ENCODE measurements around the gene ZNG1A.
"Not testable (repeated sequence)": the region's sequence is repeated elsewhere in the genome, so short reads cannot be mapped to it uniquely, and the experiment has no call there.

ZNG1A gene

DNA sequence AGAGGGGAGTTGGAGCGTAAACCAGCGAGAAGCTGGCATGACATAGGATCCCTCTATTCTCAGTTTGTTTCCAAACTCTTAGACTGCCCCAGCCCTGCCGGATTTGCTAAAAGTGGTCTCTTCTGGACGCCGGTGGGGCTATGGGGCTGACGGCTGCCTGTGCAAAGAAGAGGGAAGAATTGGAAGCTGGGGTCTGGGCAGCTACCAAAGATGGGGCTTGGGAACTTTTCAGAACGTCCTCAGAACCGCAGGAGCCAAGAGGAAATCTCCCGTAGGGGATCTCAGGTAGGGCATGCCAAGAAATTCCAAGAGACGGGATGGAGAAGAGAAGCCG, 63.8 kb downstream of the ZNG1A start:
- H3K4me3 ChIP-seq (ENCODE audit: low read depth, low read length); DNase-seq (ENCODE audit: low read depth): not testable (repeated sequence)

DNA sequence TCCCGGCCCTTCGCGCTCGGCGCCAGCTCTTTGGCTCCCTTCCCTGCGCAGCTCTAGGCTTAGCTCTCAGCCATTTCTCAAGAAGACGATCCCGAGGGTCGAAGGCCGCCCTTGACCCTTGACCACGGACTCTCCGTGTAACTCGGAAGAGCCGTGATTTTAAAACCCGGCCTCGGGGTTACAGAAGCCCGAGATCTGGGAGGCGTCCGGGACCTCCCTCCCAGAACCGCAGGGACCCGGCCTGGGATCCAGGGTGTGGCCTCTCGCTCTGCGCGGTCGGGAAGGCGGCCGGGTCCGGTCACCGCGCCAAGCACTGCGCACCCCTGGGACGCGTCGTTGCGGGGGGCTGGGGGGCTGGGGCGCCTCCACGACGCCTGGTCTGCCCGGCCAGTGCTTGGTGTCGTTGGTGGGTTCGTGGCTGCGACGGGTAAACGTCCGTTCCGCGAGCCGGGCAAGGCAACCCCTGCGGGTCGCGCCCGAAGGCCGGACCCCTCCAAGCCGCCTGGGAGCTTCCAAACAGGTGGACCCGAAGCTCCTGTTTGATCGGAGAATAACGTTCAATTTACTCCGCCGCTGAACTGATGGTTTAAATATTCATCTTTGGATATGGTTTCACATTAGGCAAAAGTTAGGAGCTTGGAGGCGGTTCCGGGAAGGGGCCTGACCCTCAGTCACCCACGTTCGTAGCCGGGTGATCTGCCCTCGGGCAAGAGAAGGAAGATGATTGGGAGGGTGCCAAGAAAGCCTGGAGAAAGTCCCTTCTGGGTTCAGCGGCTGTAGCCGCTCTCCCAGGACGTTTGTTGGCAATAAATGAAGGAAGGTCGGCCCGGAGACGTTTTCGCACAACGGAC, 64.4 kb downstream of the ZNG1A start:
- H3K4me3 ChIP-seq (ENCODE audit: low read depth, low read length); DNase-seq (ENCODE audit: low read depth): not testable (repeated sequence)

DNA sequence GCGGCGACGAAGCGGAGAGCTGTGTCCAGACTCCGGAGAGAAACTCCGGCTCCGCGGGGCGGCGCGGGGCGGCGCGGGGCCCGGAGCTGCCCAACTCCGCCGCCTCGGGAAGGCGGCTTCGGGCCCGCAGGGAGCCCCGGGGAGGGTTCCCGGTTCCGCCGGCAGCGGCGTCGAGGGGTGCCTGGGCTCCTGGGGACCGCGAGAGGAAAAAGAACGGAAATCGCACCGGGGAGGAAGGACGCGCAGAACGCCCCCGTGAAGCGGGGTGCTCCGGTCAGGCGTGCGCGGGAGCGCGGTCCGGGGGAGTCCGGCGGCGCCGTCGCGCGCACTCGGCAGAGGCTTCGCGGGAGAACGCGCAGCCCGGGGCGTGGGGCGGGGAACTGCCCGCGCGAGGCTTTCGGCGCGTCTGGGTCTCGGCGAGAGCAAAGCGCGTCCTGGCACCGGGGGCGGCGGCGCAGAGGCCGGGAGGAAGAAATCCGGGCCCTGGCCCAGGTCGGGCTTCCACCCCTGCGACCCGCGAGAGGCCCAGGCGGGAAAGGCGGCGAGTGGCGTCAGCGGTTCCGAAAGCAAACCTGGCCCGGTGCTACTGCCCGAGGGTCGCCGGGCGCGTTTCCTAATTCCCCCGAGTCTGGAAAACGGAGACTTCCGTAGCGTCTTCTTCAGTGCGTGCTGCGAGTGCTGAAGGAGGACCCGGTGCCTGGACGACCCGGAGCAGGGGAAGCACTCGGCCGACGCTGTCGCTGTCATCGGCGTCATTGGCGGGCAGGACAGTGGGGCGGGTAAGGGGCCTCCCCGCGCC, 65.2 kb downstream of the ZNG1A start:
- H3K4me3 ChIP-seq (ENCODE audit: low read depth, low read length); DNase-seq (ENCODE audit: low read depth): not testable (repeated sequence)

DNA sequence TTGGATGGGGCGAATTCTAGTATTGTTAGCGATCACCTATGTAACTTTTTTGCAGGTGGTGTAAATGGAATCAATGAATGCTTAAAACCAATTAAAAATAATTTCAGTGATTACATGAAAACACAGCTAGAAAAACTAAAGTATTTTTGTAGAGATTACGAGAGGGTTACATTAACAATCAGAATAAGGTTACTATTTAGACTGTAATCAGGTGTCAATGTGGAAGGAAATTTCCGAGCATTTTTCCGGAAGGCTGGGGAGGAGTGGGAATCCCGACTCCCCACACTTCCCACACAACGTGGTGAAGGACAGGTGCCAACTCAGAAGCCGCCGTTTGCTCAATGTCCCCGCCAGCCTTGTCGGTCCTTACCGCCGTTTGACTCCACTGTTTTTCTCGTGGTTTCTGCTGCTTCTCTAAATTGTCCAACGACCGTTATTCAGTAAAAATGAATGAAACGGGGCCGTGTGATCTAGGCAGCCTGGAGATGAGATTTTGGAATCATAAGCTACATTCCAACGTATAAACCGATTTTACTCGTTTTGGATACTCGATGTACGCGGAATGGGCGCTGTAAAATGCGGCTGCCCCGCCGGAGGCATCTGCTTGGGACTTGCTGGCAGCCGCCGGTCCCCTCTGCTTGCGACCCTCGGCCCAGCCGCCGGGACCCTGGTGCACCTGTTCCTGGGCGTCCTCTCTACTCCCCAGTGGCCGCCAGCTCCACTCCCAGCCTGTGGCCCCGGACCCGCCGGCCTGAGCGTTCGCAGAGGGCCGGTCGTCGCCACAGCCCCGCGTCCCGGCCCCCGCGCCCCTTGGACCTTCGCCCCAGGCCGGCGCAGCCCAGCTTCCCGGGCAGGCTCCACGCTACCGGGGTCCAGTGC, 66.0 kb downstream of the ZNG1A start:
- not testable (repeated sequence) for H3K4me3 ChIP-seq (ENCODE audit: low read depth, low read length); DNase-seq (ENCODE audit: low read depth)

DNA sequence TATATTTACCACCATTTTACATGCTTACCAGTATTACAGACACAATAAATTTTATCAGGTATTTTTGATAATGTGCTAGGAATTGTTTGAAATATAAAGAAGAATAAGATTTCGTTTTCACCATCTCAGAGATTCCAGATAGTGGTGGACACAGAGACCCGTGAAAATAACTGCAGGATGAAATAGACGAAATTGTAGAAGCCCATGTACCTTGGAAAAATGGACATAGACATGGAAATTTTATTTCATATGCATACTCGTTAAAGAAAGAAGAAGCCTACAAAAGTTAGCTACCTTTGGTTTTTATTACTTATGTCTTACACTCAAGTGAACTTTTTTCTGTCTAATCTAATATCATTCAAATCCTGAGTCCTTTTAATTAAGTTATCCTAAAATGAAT, 68.2 kb downstream of the ZNG1A start:
- H3K4me3 ChIP-seq (ENCODE audit: low read depth, low read length); DNase-seq (ENCODE audit: low read depth): not testable (repeated sequence)

GRCh38 chr9:109540-109939, 69.3 kb downstream of the ZNG1A start:
- not testable (repeated sequence) for H3K4me3 ChIP-seq (ENCODE audit: low read depth, low read length); DNase-seq (ENCODE audit: low read depth)

- H3K4me3 ChIP-seq (ENCODE audit: low read depth, low read length); DNase-seq (ENCODE audit: low read depth): not testable (repeated sequence)
Measured at GRCh38 chr9:108742-109495, 69.9 kb downstream of the ZNG1A start.

- H3K4me3 ChIP-seq (ENCODE audit: low read depth, low read length): not testable (repeated sequence)
Measured at GRCh38 chr9:105991-106390, 72.9 kb downstream of the ZNG1A start.

DNA sequence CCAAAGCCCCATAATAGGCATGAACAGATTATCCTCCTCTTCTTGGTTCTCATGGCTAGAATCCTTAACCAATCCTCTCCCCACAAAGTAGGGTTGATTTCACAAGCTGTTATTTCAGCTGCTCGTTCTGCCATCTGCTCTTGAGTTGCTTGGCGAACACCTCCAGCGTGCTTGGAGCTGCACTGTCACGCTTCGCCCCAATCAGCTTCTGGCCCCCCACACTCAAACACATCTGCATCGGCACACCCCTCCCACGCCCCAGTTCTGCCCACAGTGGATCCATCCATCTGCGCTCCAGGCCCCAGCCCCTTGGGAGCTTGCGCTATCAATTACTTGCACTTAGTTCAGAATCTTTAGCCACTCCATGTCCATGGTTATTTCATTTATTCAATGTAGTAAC, 78.4 kb downstream of the ZNG1A start:
- H3K4me3 ChIP-seq (ENCODE audit: low read depth, low read length); DNase-seq (ENCODE audit: low read depth): not testable (repeated sequence)

More at GRCh38 chr9:105991-106390, 72.9 kb downstream of the ZNG1A start:
- DNase-seq (ENCODE audit: low read depth): not testable (repeated sequence)

DNA sequence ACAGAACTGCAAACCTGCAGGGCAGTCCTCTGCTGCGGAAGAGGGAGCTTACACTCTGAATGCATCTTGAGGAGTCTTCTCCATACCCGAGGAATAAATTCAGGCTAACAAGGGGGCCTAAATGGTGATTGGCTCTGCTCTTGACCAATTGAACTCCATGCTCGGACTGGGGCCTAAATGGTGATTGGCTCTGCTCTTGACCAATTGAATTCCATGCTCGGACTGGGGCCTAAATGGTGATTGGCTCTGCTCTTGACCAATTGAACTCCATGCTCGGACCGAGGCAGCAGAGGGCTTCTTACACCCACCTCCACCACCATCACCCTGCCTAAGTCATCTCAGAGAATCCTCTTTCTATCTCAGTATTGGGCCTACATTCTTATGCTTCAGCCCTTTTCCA, 79.0 kb downstream of the ZNG1A start:
- not testable (repeated sequence) for DNase-seq (ENCODE audit: low read depth); H3K4me3 ChIP-seq (ENCODE audit: low read depth, low read length)

DNA sequence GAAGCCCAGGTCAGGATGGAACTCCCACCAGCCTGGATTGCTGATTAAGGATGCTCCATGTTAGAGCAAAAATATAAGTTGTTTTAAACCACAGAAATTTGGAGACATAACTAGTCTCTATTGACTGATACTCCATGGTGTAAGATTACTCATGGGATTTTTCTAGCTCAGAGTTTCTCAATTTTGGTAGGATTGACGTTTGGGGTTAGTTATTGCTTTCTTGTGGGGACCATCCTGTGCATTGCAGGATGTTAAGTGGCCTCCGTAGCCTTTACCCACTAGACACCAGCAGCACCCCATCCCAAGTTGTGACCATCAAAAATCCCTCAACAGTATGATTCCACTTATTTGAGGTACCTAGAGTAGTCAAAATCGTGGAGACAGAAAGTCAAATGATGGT, 80.1 kb downstream of the ZNG1A start:
- DNase-seq (ENCODE audit: low read depth); H3K4me3 ChIP-seq (ENCODE audit: low read depth, low read length): not testable (repeated sequence)

DNA sequence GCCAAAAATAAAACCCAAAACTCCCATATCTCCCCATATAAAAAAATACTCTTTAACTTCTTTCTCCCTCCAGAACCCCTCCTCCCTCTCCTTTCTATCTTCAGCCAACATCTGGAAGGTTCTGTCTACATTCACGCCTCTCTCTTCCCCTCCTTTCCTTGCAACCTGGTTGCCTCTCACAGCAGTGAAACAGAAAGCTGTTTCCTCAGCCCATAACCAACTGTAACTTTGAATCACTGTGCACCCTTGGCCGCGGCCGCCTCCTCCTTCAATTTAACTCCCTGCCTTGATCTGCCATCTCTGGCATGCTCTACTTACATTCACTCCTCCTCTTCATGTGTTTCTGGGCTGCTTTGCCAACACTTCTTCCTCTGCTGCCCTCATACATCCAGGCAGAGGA, 83.9 kb downstream of the ZNG1A start:
- not testable (repeated sequence) for H3K4me3 ChIP-seq (ENCODE audit: low read depth, low read length); DNase-seq (ENCODE audit: low read depth)

- H3K4me3 ChIP-seq (ENCODE audit: low read depth, low read length); DNase-seq (ENCODE audit: low read depth): not testable (repeated sequence)
Measured at GRCh38 chr9:94323-94722, 84.5 kb downstream of the ZNG1A start.

DNA sequence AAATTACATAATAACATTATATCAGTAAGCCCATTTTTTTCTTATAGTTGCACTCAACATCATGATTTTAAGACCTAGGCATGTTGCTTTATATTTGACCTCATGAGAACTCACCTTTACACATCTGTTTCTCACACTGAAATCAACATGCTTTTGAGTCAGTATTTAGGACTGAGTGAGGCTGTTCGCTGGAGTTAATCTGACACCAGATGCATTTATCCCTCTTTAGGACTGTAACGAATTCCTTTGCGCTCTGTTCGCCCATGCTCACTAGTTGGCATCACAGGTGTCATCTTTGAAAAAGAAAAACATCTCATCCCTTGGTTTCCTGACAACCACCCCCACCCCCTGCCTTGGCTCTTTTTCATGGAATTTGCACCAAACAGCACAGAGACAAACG, 84.9 kb downstream of the ZNG1A start:
- not testable (repeated sequence) for DNase-seq (ENCODE audit: low read depth); H3K4me3 ChIP-seq (ENCODE audit: low read depth, low read length)

- DNase-seq (ENCODE audit: low read depth): not testable (repeated sequence)
Measured at GRCh38 chr9:90851-91250, 88.0 kb downstream of the ZNG1A start.

DNA sequence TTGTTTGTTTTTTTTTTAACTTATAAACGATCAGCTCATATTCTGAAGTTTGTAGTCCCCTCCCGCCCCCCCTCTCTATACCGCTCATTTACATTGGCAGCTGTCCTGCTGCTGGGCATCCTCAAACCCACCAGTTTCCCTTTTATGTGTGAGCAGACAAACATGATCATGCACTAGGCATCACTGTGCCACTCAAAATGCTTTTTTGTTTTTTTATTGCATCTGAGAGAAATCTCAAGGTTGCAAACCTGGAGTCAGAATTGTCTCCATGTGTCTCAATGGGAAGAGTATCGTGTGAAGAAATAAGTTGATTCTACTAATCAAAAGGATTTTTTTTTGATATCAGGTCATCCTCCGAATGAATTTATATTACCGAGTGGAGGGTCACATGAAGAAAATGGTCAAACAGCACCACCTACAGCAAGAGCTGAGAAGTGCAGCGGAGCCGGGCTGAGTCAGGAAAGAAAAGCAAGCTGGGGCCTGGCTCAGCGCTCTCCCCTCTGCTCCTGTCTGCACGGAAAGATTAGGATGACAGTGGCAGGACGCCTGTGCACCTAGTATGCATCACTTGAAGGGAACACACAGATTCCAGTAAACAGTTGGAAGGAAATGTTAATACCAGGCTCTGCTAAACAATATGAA, 90.3 kb downstream of the ZNG1A start:
- not testable (repeated sequence) for H3K4me3 ChIP-seq (ENCODE audit: low read depth, low read length); DNase-seq (ENCODE audit: low read depth)

More at GRCh38 chr9:90851-91250, 88.0 kb downstream of the ZNG1A start:
- H3K4me3 ChIP-seq (ENCODE audit: low read depth, low read length): not testable (repeated sequence)

- H3K4me3 ChIP-seq (ENCODE audit: low read depth, low read length): not testable (repeated sequence)
Measured at GRCh38 chr9:87860-88259, 91.0 kb downstream of the ZNG1A start.

GRCh38 chr9:87105-87504, 91.8 kb downstream of the ZNG1A start:
- not testable (repeated sequence) for DNase-seq (ENCODE audit: low read depth); H3K4me3 ChIP-seq (ENCODE audit: low read depth, low read length)

More at GRCh38 chr9:87860-88259, 91.0 kb downstream of the ZNG1A start:
- not testable (repeated sequence) for DNase-seq (ENCODE audit: low read depth)

Data from LNCaP clone FGC (cell line).